Colonic mucosa (tissue), 4 donors: Measurements from ENCODE around the gene CACNG3. TPM values are rescaled to one million over a fixed set of nuclear protein-coding genes. Genes with fewer than 3 reads are reported as not detected.

ENCODE experiments used
- DNase-seq: peaks from one replicate; pipeline ENCODE4 v3.0.0-alpha.2; 2020
- H3K27ac ChIP-seq: fragments of 200-600 bp; one replicate; pipeline ENCODE4 v1.8.0; 2021
- H3K27me3 ChIP-seq: fragments of 200-600 bp; one replicate; pipeline ENCODE4 v1.8.0; 2021
- H3K36me3 ChIP-seq: fragments of 200-600 bp; one replicate; pipeline ENCODE4 v1.8.0; 2021
- H3K4me1 ChIP-seq: fragments of 200-600 bp; one replicate; pipeline ENCODE4 v1.8.0; 2021; ENCODE audit warnings: mild to moderate bottlenecking
- H3K4me3 ChIP-seq: fragments of 200-600 bp; one replicate; pipeline ENCODE4 v1.8.0; 2021
- H3K9ac ChIP-seq, 2 donors: one replicate each; pipeline ENCODE4 v1.7.0; 2013; ENCODE audit warnings: control low read depth in 2 of 2, low read depth in 2 of 2, low read length in 2 of 2
- H3K9me3 ChIP-seq: fragments of 200-600 bp; one replicate; pipeline ENCODE4 v1.8.0; 2021
- intact Hi-C: fragments of 100-400 bp; cut with DNase I; formaldehyde crosslinking; loops from one replicate; pipeline ENCODE4 v1.14.1; 2022
- total RNA-seq, 2 donors: library from RNA; stranded (reverse); fragmentation: NEBNext Ultra II Directional in 1 of 2; extraction: Animal tissue kit (Norgen Biotek cat#: 25700) in 1 of 2; gene quantifications; one replicate each; pipeline ENCODE4 v1.2.1, GENCODE V29; 2021
- TF ChIP-seq, protein P1 (sequence below): fragments of 200-600 bp; IDR thresholded peaks from one replicate; pipeline ENCODE4 v1.8.0; 2022; ENCODE audit warnings: antibody characterized with exemption, mild to moderate bottlenecking
- donor health status: healthy.
- donor health status: DM: no; HTN: no; CAD: no.
- donor health status: DM: no; HTN: no; CAD: no.

Gene CACNG3
- total RNA-seq, 2 donors from 2014 or later, result not detected

DNA sequence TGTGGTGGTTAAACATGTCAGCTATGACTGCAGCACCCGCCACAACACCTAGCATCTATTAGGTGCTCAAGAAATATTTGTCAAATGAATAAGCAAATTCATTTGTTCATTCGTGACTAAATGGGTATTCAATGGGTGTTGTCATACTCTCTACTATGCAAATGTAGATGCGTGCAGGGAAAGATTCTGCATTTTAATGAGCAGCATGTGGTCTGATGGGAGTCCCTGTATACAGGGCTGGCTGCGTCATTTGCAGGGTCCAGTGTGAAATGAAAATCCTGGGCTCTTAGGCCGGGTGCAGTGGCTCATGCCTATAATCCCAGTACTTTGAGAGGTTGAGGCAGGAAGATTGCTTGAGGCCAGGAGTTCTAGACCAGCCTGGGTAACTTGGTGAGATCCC, 97.5 kb downstream of the CACNG3 start:
- Histone ChIP-seq H3K9me3 (no peaks in the 10 kb centered on the region), H3K9ac (no peak overlapping the region), H3K4me1 (no peaks in the 10 kb centered on the region), H3K27me3 (no peaks in the 10 kb centered on the region), H3K36me3 (no peaks in the 10 kb centered on the region), H3K4me3 (no peak overlapping the region), H3K27ac (no peak overlapping the region)
- TF ChIP-seq, protein P1, sequence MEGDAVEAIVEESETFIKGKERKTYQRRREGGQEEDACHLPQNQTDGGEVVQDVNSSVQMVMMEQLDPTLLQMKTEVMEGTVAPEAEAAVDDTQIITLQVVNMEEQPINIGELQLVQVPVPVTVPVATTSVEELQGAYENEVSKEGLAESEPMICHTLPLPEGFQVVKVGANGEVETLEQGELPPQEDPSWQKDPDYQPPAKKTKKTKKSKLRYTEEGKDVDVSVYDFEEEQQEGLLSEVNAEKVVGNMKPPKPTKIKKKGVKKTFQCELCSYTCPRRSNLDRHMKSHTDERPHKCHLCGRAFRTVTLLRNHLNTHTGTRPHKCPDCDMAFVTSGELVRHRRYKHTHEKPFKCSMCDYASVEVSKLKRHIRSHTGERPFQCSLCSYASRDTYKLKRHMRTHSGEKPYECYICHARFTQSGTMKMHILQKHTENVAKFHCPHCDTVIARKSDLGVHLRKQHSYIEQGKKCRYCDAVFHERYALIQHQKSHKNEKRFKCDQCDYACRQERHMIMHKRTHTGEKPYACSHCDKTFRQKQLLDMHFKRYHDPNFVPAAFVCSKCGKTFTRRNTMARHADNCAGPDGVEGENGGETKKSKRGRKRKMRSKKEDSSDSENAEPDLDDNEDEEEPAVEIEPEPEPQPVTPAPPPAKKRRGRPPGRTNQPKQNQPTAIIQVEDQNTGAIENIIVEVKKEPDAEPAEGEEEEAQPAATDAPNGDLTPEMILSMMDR, result no peak
- no peak for DNase-seq
- intact Hi-C loops, result no loop called here

DNA sequence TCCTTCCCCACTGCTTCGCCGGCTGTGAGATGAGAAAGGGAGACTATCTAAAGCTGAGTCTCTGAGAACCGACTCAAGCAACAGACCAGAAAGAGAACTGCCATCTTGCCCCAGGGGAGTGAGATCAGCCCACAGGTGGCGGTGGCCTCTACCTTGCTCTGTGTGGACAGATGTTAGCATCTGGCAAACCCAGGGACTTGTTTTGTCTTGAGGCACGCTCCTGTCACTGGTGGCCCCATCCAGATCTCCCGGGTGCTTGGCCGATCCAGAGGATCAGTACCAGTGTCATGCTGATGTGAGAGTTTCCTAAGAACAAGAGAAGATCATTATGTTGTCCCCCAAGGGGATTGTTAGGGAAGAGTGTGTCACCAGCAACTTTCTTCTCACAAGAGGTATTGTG, 101.4 kb downstream of the CACNG3 start:
- Histone ChIP-seq H3K9ac (no peak overlapping the region), H3K4me1 (no peaks in the 10 kb centered on the region), H3K27me3 (no peaks in the 10 kb centered on the region), H3K36me3 (no peaks in the 10 kb centered on the region), H3K27ac (no peak overlapping the region), H3K4me3 (no peak overlapping the region), H3K9me3 (no peaks in the 10 kb centered on the region)
- TF ChIP-seq, protein P1, result no peak
- intact Hi-C loops, result no loop called here
- DNase-seq, result no peak

DNA sequence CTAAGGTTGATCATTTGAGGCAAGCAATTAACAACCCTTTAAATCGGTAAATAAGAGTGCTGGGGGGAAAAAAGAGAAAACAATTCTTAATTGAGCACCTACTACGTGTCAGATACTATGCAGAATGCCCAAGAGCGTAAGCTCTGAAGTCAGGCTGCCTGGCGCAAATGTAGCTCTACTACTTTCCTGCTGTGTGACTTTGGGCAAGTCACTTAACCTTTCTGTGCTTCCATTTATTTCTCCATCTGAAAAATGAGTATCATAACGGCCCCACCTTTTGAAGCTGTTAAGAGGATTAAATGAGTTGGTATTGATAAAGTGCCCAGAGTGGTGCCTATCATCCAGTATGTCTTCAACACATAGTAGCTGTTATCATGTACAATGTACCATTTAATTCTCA, 102.0 kb downstream of the CACNG3 start:
- TF ChIP-seq, protein P1, result no peak
- Histone ChIP-seq H3K27me3 (no peaks in the 10 kb centered on the region), H3K4me1 (no peaks in the 10 kb centered on the region), H3K27ac (no peak overlapping the region), H3K4me3 (no peak overlapping the region), H3K36me3 (no peaks in the 10 kb centered on the region), H3K9me3 (no peaks in the 10 kb centered on the region), H3K9ac (no peak overlapping the region)
- DNase-seq, result no peak
- intact Hi-C loops, result no loop called here

DNA sequence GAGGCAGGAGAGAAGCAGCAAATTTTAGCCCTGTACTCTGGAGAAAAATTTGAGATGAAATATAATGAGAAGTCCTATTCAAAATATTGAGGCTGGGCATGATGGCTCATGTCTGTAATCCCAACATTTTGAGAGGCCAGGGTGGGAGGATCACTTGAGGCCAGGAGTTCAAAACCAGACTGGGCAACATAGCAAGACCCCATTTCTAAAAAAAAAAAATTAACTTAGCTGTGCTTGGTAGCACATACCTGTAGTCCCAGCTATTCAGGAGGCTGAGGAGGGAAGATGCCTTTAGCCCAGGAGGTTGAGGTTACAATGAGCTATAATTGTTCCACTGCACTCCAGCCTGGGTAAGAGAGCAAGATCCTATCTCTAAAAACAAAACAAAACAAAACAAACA, 103.4 kb downstream of the CACNG3 start:
- TF ChIP-seq, protein P1, result no peak

DNA sequence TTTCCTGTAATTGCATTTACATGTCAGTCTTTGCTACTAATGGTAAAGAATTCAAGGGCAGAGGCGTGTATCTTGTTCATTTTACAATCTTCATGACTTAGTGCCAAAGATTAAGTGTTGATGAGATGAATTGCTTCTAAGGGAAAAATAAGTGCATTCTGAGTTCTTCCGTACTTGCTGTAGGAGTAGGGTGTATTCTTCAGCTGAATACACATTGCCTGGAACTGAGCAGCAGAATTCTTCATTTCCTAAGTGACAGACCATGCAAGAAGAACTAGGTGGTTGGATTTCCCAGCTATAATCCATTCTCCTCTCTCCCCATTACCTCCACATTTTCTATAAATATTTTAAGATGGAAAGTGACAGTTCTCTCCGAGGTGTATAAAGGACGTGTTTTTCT, 104.8 kb downstream of the CACNG3 start:
- intact Hi-C loops, result no loop called here

More for the DNA sequence above, 103.4 kb downstream of the CACNG3 start:
- H3K9ac ChIP-seq, result no peak overlapping the region
- no peak overlapping the region for H3K4me3 ChIP-seq
- H3K27me3 ChIP-seq, result no peaks in the 10 kb centered on the region
- intact Hi-C loops, result no loop called here
- DNase-seq, result no peak
- H3K27ac ChIP-seq, result no peak overlapping the region
- H3K9me3 ChIP-seq, result no peaks in the 10 kb centered on the region
- no peaks in the 10 kb centered on the region for H3K4me1 ChIP-seq
- no peaks in the 10 kb centered on the region for H3K36me3 ChIP-seq

More for the DNA sequence above, 104.8 kb downstream of the CACNG3 start:
- H3K4me1 ChIP-seq, result no peaks in the 10 kb centered on the region
- H3K9me3 ChIP-seq, result no peaks in the 10 kb centered on the region
- no peaks in the 10 kb centered on the region for H3K36me3 ChIP-seq
- H3K9ac ChIP-seq, result no peak overlapping the region
- H3K27me3 ChIP-seq, result no peaks in the 10 kb centered on the region
- no peak overlapping the region for H3K27ac ChIP-seq
- TF ChIP-seq, protein P1, result no peak
- DNase-seq, result no peak
- H3K4me3 ChIP-seq, result no peak overlapping the region
